HG02610 (cell line): ENCODE data around the gene C9.
"Not testable (repeated sequence)": the region's sequence is repeated elsewhere in the genome, so short reads cannot be mapped to it uniquely, and the experiment has no call there.

ENCODE experiments used
- ATAC-seq: cut with Tn5 transposase; IDR thresholded peaks from one replicate; pipeline ENCODE4 v1.9.1; 2021; ENCODE audit warnings: mild to moderate bottlenecking, moderate library complexity; ENCODE audit not compliant: unreplicated experiment

C9 gene

GRCh38 chr5:39364367-39364766 is at the start of gene C9:
Gene C9 (minus strand): TSS chr5:39364495. CDS start chr5:39364464, 31 bp downstream.
- no peak for ATAC-seq

- ATAC-seq = no peak
Observed at GRCh38 chr5:39413771-39414170, 49.5 kb upstream of the C9 start.

- ATAC-seq = no peak
Observed at GRCh38 chr5:39412721-39413394, 48.6 kb upstream of the C9 start.

- ATAC-seq = no peak
Observed at GRCh38 chr5:39411985-39412384, 47.7 kb upstream of the C9 start.

- no peak for ATAC-seq
Observed at GRCh38 chr5:39411061-39411460, 46.8 kb upstream of the C9 start.

GRCh38 chr5:39409033-39409432 is 44.7 kb upstream of the C9 start:
- no peak for ATAC-seq

GRCh38 chr5:39405083-39405843 is 41.0 kb upstream of the C9 start:
- ATAC-seq = no peak

- ATAC-seq = not testable (repeated sequence)
Observed at GRCh38 chr5:39403761-39404160, 39.5 kb upstream of the C9 start.

GRCh38 chr5:39402140-39402539 is 37.8 kb upstream of the C9 start:
- ATAC-seq = not testable (repeated sequence)

- no peak for ATAC-seq
Observed at GRCh38 chr5:39400713-39401578, 36.7 kb upstream of the C9 start.

GRCh38 chr5:39399135-39400036 is 35.1 kb upstream of the C9 start:
- ATAC-seq = no peak

- no peak for ATAC-seq
Observed at GRCh38 chr5:39396843-39397242, 32.5 kb upstream of the C9 start.

- ATAC-seq = no peak
Observed at GRCh38 chr5:39395521-39395920, 31.2 kb upstream of the C9 start.

- ATAC-seq = no peak
Observed at GRCh38 chr5:39394946-39395345, 30.7 kb upstream of the C9 start.

- ATAC-seq = no peak
Observed at GRCh38 chr5:39390945-39391344, 26.6 kb upstream of the C9 start.

GRCh38 chr5:39387293-39387692 is 23.0 kb upstream of the C9 start:
- ATAC-seq = no peak

GRCh38 chr5:39384271-39384670 is 20.0 kb upstream of the C9 start:
- no peak for ATAC-seq

GRCh38 chr5:39381376-39381775 is 17.1 kb upstream of the C9 start:
- ATAC-seq = no peak

- no peak for ATAC-seq
Observed at GRCh38 chr5:39379693-39380092, 15.4 kb upstream of the C9 start.

- no peak for ATAC-seq
Observed at GRCh38 chr5:39377613-39378012, 13.3 kb upstream of the C9 start.
